Measurements from ENCODE around the gene PI4K2A. TPM values are rescaled to one million over a fixed set of nuclear protein-coding genes. Genes with fewer than 3 reads are reported as not detected.
"Not testable (repeated sequence)": the region's sequence is repeated elsewhere in the genome, so short reads cannot be mapped to it uniquely, and the experiment has no call there.

Gene PI4K2A
- total RNA-seq, 1 donor from 2014 or later, result 11.9 TPM

DNA sequence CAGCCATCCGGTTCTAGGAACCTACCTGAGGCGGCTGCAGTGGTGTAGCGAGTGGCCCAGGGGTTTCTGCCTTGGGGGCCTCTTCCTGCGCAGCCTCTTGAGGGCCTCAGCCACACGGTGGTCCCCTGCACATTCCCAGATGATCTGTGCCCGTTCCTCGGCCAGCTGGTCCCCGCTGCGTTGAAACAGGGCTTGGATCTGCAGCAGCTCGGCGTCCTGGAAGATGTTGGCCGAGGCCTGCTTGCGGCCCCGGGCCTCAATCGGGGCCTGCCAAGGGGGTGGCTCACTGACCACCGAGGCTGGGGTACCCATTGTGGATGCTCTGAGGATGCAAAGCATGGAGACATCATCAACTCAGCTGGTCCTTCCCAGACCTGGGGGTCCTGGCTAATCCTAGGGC lies 39.1 kb downstream of the PI4K2A start:
- Mint-ChIP-seq H3K9me3 (no peaks in the 10 kb centered on the region), H3K27me3 (ENCODE audit: insufficient read depth, low read depth) (no peaks in the 10 kb centered on the region), H3K36me3 (no peaks in the 10 kb centered on the region), H3K4me1 (no peaks in the 10 kb centered on the region), H3K27ac (no peak overlapping the region), H3K4me3 (no peak overlapping the region)
- H3K79me2 ChIP-seq (ENCODE audit: low read depth), result no peaks in the 10 kb centered on the region
- H3K36me3 ChIP-seq, result no peaks in the 10 kb centered on the region
- H3K4me3 ChIP-seq, result no peak overlapping the region
- H3K27ac ChIP-seq, result no peak overlapping the region
- H3F3A ChIP-seq (ENCODE audit: low read depth), result peaks cover 6% of the 10 kb centered on the region
- no peak overlapping the region for H2AFZ ChIP-seq (replicated peaks)
- no peaks in the 10 kb centered on the region for H3K9me3 ChIP-seq (ENCODE audit: low read depth)
- no peaks in the 10 kb centered on the region for H4K20me1 ChIP-seq (ENCODE audit: low read depth)
- H3K4me1 ChIP-seq, result no peaks in the 10 kb centered on the region
- H3K9ac ChIP-seq, result no peak overlapping the region
- TF ChIP-seq EZH2 (IDR thresholded peaks at IDR 0.05) (no peak), EZH2phosphoT487 (IDR thresholded peaks at IDR 0.05) (no peak)
- TF ChIP-seq, protein P1, sequence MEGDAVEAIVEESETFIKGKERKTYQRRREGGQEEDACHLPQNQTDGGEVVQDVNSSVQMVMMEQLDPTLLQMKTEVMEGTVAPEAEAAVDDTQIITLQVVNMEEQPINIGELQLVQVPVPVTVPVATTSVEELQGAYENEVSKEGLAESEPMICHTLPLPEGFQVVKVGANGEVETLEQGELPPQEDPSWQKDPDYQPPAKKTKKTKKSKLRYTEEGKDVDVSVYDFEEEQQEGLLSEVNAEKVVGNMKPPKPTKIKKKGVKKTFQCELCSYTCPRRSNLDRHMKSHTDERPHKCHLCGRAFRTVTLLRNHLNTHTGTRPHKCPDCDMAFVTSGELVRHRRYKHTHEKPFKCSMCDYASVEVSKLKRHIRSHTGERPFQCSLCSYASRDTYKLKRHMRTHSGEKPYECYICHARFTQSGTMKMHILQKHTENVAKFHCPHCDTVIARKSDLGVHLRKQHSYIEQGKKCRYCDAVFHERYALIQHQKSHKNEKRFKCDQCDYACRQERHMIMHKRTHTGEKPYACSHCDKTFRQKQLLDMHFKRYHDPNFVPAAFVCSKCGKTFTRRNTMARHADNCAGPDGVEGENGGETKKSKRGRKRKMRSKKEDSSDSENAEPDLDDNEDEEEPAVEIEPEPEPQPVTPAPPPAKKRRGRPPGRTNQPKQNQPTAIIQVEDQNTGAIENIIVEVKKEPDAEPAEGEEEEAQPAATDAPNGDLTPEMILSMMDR (IDR thresholded peaks at IDR 0.05), result no peak
- no peak overlapping the region for H3K4me2 ChIP-seq
- H3K27me3 ChIP-seq, result no peaks in the 10 kb centered on the region
- no peak for DNase-seq (ENCODE audit: low spot score)

DNA sequence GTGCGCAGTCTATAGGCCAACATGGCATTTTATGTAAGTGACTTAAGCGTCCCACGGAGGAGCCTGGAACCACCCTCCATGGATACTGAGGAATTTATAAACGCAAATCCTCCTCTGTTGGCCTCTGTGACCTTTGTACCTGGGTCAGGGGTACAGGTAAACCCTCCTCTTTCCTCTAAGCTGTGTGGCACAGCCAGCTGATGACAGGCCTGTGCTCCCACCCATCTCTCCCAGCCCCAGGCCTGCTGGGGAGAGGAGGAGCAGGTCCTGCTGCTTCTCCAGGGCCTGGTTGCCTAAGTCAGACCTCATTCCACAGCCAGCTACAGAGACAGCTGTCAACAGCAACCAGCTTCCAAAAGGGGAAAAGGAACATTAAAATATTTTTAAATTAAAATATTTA lies 41.6 kb downstream of the PI4K2A start:
- H4K20me1 ChIP-seq (ENCODE audit: low read depth), result no peaks in the 10 kb centered on the region
- no peaks in the 10 kb centered on the region for H3K9me3 ChIP-seq (ENCODE audit: low read depth)
- no peak overlapping the region for H2AFZ ChIP-seq (replicated peaks)
- no peak overlapping the region for H3K4me3 Mint-ChIP-seq
- H3F3A ChIP-seq (ENCODE audit: low read depth), result peaks cover 9% of the 10 kb centered on the region
- H3K4me2 ChIP-seq, result no peak overlapping the region
- no peak for TF ChIP-seq EZH2 (IDR thresholded peaks at IDR 0.05)
- TF ChIP-seq, protein P1 (IDR thresholded peaks at IDR 0.05), result no peak
- TF ChIP-seq EZH2phosphoT487 (IDR thresholded peaks at IDR 0.05), result no peak
- peaks cover 6% of the 10 kb centered on the region for H3K4me1 ChIP-seq
- peaks cover 4% of the 10 kb centered on the region for H3K27me3 ChIP-seq
- peaks cover 3% of the 10 kb centered on the region for H3K27me3 Mint-ChIP-seq (ENCODE audit: insufficient read depth, low read depth)
- H3K4me1 Mint-ChIP-seq, result no peaks in the 10 kb centered on the region
- no peak overlapping the region for H3K4me3 ChIP-seq
- H3K27ac ChIP-seq, result no peak overlapping the region
- H3K9me3 Mint-ChIP-seq, result no peaks in the 10 kb centered on the region
- H3K27ac Mint-ChIP-seq, result no peak overlapping the region
- DNase-seq (ENCODE audit: low spot score), result no peak
- no peaks in the 10 kb centered on the region for H3K79me2 ChIP-seq (ENCODE audit: low read depth)
- no peaks in the 10 kb centered on the region for H3K36me3 Mint-ChIP-seq
- no peak overlapping the region for H3K9ac ChIP-seq
- H3K36me3 ChIP-seq, result no peaks in the 10 kb centered on the region

GRCh38 chr10:97683556-97684367 lies 43.3 kb downstream of the PI4K2A start:
- Histone ChIP-seq H3K9ac (no peak overlapping the region), H3K27me3 (peaks cover 10% of the 10 kb centered on the region), H3K36me3 (no peaks in the 10 kb centered on the region), H3F3A (ENCODE audit: low read depth) (peaks cover 15% of the 10 kb centered on the region), H3K4me3 (no peak overlapping the region), H3K27ac (no peak overlapping the region), H4K20me1 (ENCODE audit: low read depth) (no peaks in the 10 kb centered on the region), H3K4me1 (peaks cover 11% of the 10 kb centered on the region), H3K9me3 (ENCODE audit: low read depth) (no peaks in the 10 kb centered on the region), H3K79me2 (ENCODE audit: low read depth) (no peaks in the 10 kb centered on the region), H3K4me2 (no peak overlapping the region), H2AFZ (replicated peaks) (no peak overlapping the region)
- Mint-ChIP-seq H3K36me3 (no peaks in the 10 kb centered on the region), H3K4me1 (peaks cover 11% of the 10 kb centered on the region), H3K4me3 (no peak overlapping the region), H3K9me3 (no peaks in the 10 kb centered on the region), H3K27ac (no peak overlapping the region), H3K27me3 (ENCODE audit: insufficient read depth, low read depth) (peaks cover 9% of the 10 kb centered on the region)
- no peak for DNase-seq (ENCODE audit: low spot score)
- TF ChIP-seq, protein P1 (IDR thresholded peaks at IDR 0.05), result no peak
- TF ChIP-seq EZH2phosphoT487 (IDR thresholded peaks at IDR 0.05), result no peak
- TF ChIP-seq EZH2 (IDR thresholded peaks at IDR 0.05), result no peak

- H3K36me3 ChIP-seq; H3K36me3 Mint-ChIP-seq; DNase-seq (ENCODE audit: low spot score); H3K79me2 ChIP-seq (ENCODE audit: low read depth); H3K27ac ChIP-seq; H3K9me3 ChIP-seq (ENCODE audit: low read depth); H3K4me3 ChIP-seq; H4K20me1 ChIP-seq (ENCODE audit: low read depth); H3K27me3 Mint-ChIP-seq (ENCODE audit: insufficient read depth, low read depth); H3K27ac Mint-ChIP-seq; H3K9me3 Mint-ChIP-seq; H3K9ac ChIP-seq; H3K4me2 ChIP-seq; H3K4me3 Mint-ChIP-seq; H2AFZ ChIP-seq (replicated peaks): not testable (repeated sequence)
- peaks cover 10% of the 10 kb centered on the region for H3K27me3 ChIP-seq
- H3K4me1 ChIP-seq, result peaks cover 11% of the 10 kb centered on the region
- H3K4me1 Mint-ChIP-seq, result peaks cover 11% of the 10 kb centered on the region
- H3F3A ChIP-seq (ENCODE audit: low read depth), result peaks cover 15% of the 10 kb centered on the region
Observed at GRCh38 chr10:97684368-97684713, 43.9 kb downstream of the PI4K2A start.

Measured in neural progenitor cell (in vitro differentiated cells).